Measurements from ENCODE around the gene CPNE8. TPM values are rescaled to one million over a fixed set of nuclear protein-coding genes. Genes with fewer than 3 reads are reported as not detected.
A peak's percentile ranks its signal among the peaks of the same experiment; 100 is the strongest.

CPNE8 gene
- total RNA-seq, 1 donor from 2014 or later: 9.4 TPM

DNA sequence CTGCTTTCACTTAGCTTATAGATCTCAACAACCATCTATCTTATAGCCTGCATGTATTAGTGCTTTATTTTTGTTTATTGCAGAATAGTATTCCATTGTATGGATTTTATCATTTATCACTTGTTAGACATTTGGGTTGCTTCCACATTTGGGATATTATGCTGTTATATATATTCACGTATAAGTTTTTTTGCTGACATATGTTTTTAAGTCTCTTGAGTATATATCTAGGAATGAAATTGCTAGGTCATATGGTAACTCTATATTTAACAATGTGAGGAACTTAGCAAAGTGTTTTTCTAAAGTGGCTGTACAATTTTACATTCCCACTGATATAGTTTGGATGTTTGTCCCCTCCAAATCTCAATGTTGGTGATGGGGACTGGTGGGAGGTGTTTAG is 208.1 kb downstream of the CPNE8 start:
- no peaks in the 10 kb centered on the region for H4K20me1 ChIP-seq (ENCODE audit: insufficient read depth, low read length)
- H3K4me3 Mint-ChIP-seq (ENCODE audit: unreplicated experiment): no peak overlapping the region
- no peak overlapping the region for H3K4me3 ChIP-seq (ENCODE audit: insufficient read depth, low read depth, low read length)
- no peaks in the 10 kb centered on the region for H3K36me3 Mint-ChIP-seq (ENCODE audit: low read depth, unreplicated experiment)
- no peak for TF ChIP-seq EZH2 (IDR thresholded peaks at IDR 0.05; ENCODE audit: insufficient read depth, low read length)
- H3K9me3 Mint-ChIP-seq (ENCODE audit: unreplicated experiment): no peaks in the 10 kb centered on the region
- no peak overlapping the region for H3K9ac ChIP-seq (ENCODE audit: low read length)
- H3K27me3 Mint-ChIP-seq (ENCODE audit: low read depth, unreplicated experiment): no peaks in the 10 kb centered on the region
- FAIRE-seq: no peak
- no peak for DNase-seq (ENCODE audit: low read depth)
- no peaks in the 10 kb centered on the region for H3K79me2 ChIP-seq (ENCODE audit: insufficient read depth, low read length)
- no peaks in the 10 kb centered on the region for H3K27me3 ChIP-seq (ENCODE audit: insufficient read depth, low read length)
- no peak overlapping the region for H3K27ac Mint-ChIP-seq (ENCODE audit: unreplicated experiment)
- H3K9me3 ChIP-seq (ENCODE audit: insufficient read depth, low read depth, low read length): no peaks in the 10 kb centered on the region
- H3K27ac ChIP-seq (ENCODE audit: low read depth, low read length): no peak overlapping the region
- H2AFZ ChIP-seq (ENCODE audit: low read depth, low read length): no peak overlapping the region
- no peaks in the 10 kb centered on the region for H3K4me1 Mint-ChIP-seq (ENCODE audit: low read depth, unreplicated experiment)
- no peaks in the 10 kb centered on the region for H3K4me1 ChIP-seq (ENCODE audit: insufficient read depth, low read length)
- H3K36me3 ChIP-seq (ENCODE audit: insufficient read depth, low read length): no peaks in the 10 kb centered on the region
- no peak overlapping the region for H3K4me2 ChIP-seq (ENCODE audit: low read length)

DNA sequence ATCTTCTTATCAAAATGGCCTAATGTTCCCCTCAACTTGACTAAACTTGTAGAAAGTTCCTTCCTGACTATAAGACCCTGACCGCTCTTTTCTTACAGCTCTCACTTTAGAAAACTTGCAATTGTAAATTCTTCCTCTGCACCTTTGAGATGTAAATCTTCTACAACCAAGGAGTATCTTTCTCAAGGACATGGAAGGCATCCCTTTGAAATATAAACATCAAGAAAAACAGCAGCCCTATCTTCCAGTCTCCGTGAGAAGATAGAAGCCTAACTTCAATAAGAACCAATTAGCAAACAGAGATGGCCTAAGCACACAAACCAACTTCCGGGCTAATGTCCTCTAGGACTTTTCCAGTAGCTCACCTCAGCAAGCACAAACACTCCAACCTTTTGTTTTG is 210.3 kb downstream of the CPNE8 start:
- no peak overlapping the region for H3K9ac ChIP-seq (ENCODE audit: low read length)
- Mint-ChIP-seq H3K4me1 (ENCODE audit: low read depth, unreplicated experiment) (no peaks in the 10 kb centered on the region), H3K9me3 (ENCODE audit: unreplicated experiment) (no peaks in the 10 kb centered on the region), H3K27ac (ENCODE audit: unreplicated experiment) (no peak overlapping the region), H3K4me3 (ENCODE audit: unreplicated experiment) (no peak overlapping the region), H3K27me3 (ENCODE audit: low read depth, unreplicated experiment) (no peaks in the 10 kb centered on the region), H3K36me3 (ENCODE audit: low read depth, unreplicated experiment) (no peaks in the 10 kb centered on the region)
- H2AFZ ChIP-seq (ENCODE audit: low read depth, low read length): no peak overlapping the region
- FAIRE-seq (no peak), DNase-seq (ENCODE audit: low read depth) (no peak)
- no peaks in the 10 kb centered on the region for H3K36me3 ChIP-seq (ENCODE audit: insufficient read depth, low read length)
- H3K27me3 ChIP-seq (ENCODE audit: insufficient read depth, low read length): no peaks in the 10 kb centered on the region
- no peaks in the 10 kb centered on the region for H3K79me2 ChIP-seq (ENCODE audit: insufficient read depth, low read length)
- H3K9me3 ChIP-seq (ENCODE audit: insufficient read depth, low read depth, low read length): no peaks in the 10 kb centered on the region
- H3K4me1 ChIP-seq (ENCODE audit: insufficient read depth, low read length): no peaks in the 10 kb centered on the region
- H4K20me1 ChIP-seq (ENCODE audit: insufficient read depth, low read length): no peaks in the 10 kb centered on the region
- no peak overlapping the region for H3K4me2 ChIP-seq (ENCODE audit: low read length)
- H3K4me3 ChIP-seq (ENCODE audit: insufficient read depth, low read depth, low read length): no peak overlapping the region
- TF ChIP-seq EZH2 (IDR thresholded peaks at IDR 0.05; ENCODE audit: insufficient read depth, low read length) (no peak), CTCF (IDR thresholded peaks at IDR 0.05; ENCODE audit: insufficient read depth, low read depth, low read length) (no peak)
- H3K27ac ChIP-seq (ENCODE audit: low read depth, low read length): no peak overlapping the region

DNA sequence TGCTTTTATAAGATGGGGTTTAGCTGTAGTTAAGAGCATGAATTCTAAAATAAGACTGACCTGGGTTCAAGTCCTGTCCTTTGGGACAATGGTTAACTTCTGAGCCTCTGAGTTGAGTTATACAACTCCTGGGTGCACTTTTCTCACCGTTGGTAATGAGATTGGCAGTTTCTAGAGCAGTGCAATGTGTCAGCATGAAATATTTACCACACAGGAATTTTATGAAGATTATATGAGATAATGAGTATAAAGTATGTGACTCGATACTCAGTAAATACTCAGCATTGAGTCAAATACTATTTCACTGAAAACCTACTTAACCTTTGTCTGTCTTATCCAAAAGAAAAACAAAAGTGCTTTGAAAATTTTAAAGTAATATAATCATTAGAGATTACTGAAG is 214.2 kb downstream of the CPNE8 start:
- peaks cover 2% of the 10 kb centered on the region for H3K36me3 Mint-ChIP-seq (ENCODE audit: low read depth, unreplicated experiment)
- no peak overlapping the region for H3K4me3 Mint-ChIP-seq (ENCODE audit: unreplicated experiment)
- Histone ChIP-seq H4K20me1 (ENCODE audit: insufficient read depth, low read length) (no peaks in the 10 kb centered on the region), H3K27ac (ENCODE audit: low read depth, low read length) (no peak overlapping the region), H3K4me1 (ENCODE audit: insufficient read depth, low read length) (no peaks in the 10 kb centered on the region), H3K79me2 (ENCODE audit: insufficient read depth, low read length) (no peaks in the 10 kb centered on the region), H3K36me3 (ENCODE audit: insufficient read depth, low read length) (no peaks in the 10 kb centered on the region), H3K9me3 (ENCODE audit: insufficient read depth, low read depth, low read length) (no peaks in the 10 kb centered on the region), H3K4me2 (ENCODE audit: low read length) (no peak overlapping the region), H3K4me3 (ENCODE audit: insufficient read depth, low read depth, low read length) (no peak overlapping the region), H3K9ac (ENCODE audit: low read length) (no peak overlapping the region), H3K27me3 (ENCODE audit: insufficient read depth, low read length) (no peaks in the 10 kb centered on the region), H2AFZ (ENCODE audit: low read depth, low read length) (no peak overlapping the region)
- DNase-seq (ENCODE audit: low read depth) (peak; percentile 23), FAIRE-seq (no peak)
- H3K4me1 Mint-ChIP-seq (ENCODE audit: low read depth, unreplicated experiment): no peaks in the 10 kb centered on the region
- no peak overlapping the region for H3K27ac Mint-ChIP-seq (ENCODE audit: unreplicated experiment)
- TF ChIP-seq CTCF (IDR thresholded peaks at IDR 0.05; ENCODE audit: insufficient read depth, low read depth, low read length) (no peak), EZH2 (IDR thresholded peaks at IDR 0.05; ENCODE audit: insufficient read depth, low read length) (no peak)
- H3K27me3 Mint-ChIP-seq (ENCODE audit: low read depth, unreplicated experiment): no peaks in the 10 kb centered on the region
- H3K9me3 Mint-ChIP-seq (ENCODE audit: unreplicated experiment): no peaks in the 10 kb centered on the region
